OCI-LY7 (cell line): ENCODE results near the gene ANKS6. TPM values are rescaled to one million over a fixed set of nuclear protein-coding genes. Genes with fewer than 3 reads are reported as not detected.

Source experiments
- BruUV-seq: library from RNA; stranded (reverse); fragments of 400-500 nt; replicated peaks from 2 replicates; lab custom pipeline; 2021; lab: Mats Ljungman, UMichigan
- CTCF ChIA-PET: fragments of 300-600 bp; sonication (Branson Sonifier 250); formaldehyde crosslinking; loops from one replicate; lab custom pipeline; 2022; ENCODE audit warnings: antibody characterized with exemption; ENCODE audit not compliant: unreplicated experiment; lab: Charles Lee
- POLR2A ChIA-PET: fragments of 300-600 bp; sonication (Branson Sonifier 250); formaldehyde crosslinking; loops from one replicate; lab custom pipeline; 2022; ENCODE audit warnings: antibody characterized with exemption; lab: Charles Lee
- DNase-seq: peaks from one replicate; pipeline ENCODE4 v3.0.0-alpha.2; 2015; ENCODE audit warnings: low spot score
- H2AFZ ChIP-seq: fragments of 200-600 bp; sonication (generic), shearing (Covaris generic); 2 replicates; pipeline ENCODE4 v1.6.1; 2014; ENCODE audit warnings: mild to moderate bottlenecking, antibody characterized with exemption, low read length, moderate library complexity
- H3K27ac ChIP-seq: fragments of 200-600 bp; sonication (generic); 2 replicates; pipeline ENCODE4 v1.5.1; 2014; ENCODE audit warnings: mixed run types, low read depth, mild to moderate bottlenecking, moderate library complexity, low read length, inconsistent platforms; ENCODE audit not compliant: poor library complexity, severe bottlenecking
- H3K36me3 ChIP-seq: fragments of 200-600 bp; sonication (generic); 2 replicates; pipeline ENCODE4 v1.6.1; 2014; ENCODE audit warnings: mild to moderate bottlenecking, antibody characterized with exemption, low read length, moderate library complexity, mixed read lengths; ENCODE audit not compliant: insufficient read depth
- H3K4me1 ChIP-seq: fragments of 200-600 bp; sonication (generic); 2 replicates; pipeline ENCODE4 v1.5.1; 2014; ENCODE audit warnings: mild to moderate bottlenecking, low read length; ENCODE audit not compliant: insufficient read depth, poor library complexity, severe bottlenecking
- H3K4me2 ChIP-seq: fragments of 200-600 bp; sonication (generic); 2 replicates; pipeline ENCODE4 v1.6.1; 2014; ENCODE audit warnings: mild to moderate bottlenecking, low read length
- H3K4me3 ChIP-seq: fragments of 200-600 bp; sonication (generic); 2 replicates; pipeline ENCODE4 v1.5.1; 2014; ENCODE audit warnings: mild to moderate bottlenecking, low read depth, low read length; ENCODE audit not compliant: poor library complexity, severe bottlenecking
- H3K79me2 ChIP-seq: fragments of 200-600 bp; sonication (generic); 2 replicates; pipeline ENCODE4 v1.6.1; 2016; ENCODE audit warnings: low read depth, mild to moderate bottlenecking, low read length, moderate library complexity, mixed read lengths; ENCODE audit not compliant: insufficient read depth
- H3K9me2 ChIP-seq: fragments of 200-600 bp; sonication (generic); 2 replicates; pipeline ENCODE4 v1.6.1; 2016; ENCODE audit warnings: mild to moderate bottlenecking, low read length, mixed read lengths; ENCODE audit not compliant: insufficient read depth
- H3K9me3 ChIP-seq: fragments of 200-600 bp; sonication (generic); 2 replicates; pipeline ENCODE4 v1.6.1; 2014; ENCODE audit warnings: mild to moderate bottlenecking, mixed run types, low read length, mixed read lengths
- H4K20me1 ChIP-seq: fragments of 200-600 bp; sonication (generic); 2 replicates; pipeline ENCODE4 v1.6.1; 2014; ENCODE audit warnings: mild to moderate bottlenecking, antibody characterized with exemption, low read length, moderate library complexity, mixed read lengths; ENCODE audit not compliant: insufficient read depth
- CTCF ChIP-seq: fragments of 200-600 bp; sonication (generic); conservative IDR thresholded peaks from 2 replicates; pipeline ENCODE4 v1.5.1; 2014; ENCODE audit warnings: mild to moderate bottlenecking, antibody characterized with exemption, low read length, moderate library complexity, mixed read lengths
- EZH2phosphoT487 ChIP-seq: fragments of 200-600 bp; sonication (generic); IDR thresholded peaks from 2 replicates; pipeline ENCODE4 v1.6.1; 2018; ENCODE audit warnings: low read depth, borderline replicate concordance, mild to moderate bottlenecking, mixed run types, antibody characterized with exemption, low read length, moderate library complexity, mixed read lengths
- intact Hi-C: fragments of 100-400 bp; cut with micrococcal nuclease; formaldehyde crosslinking; loops from one replicate; pipeline ENCODE4 v1.10.0; 2022; ENCODE audit not compliant: unreplicated experiment
- total RNA-seq, 2 experiments: library from RNA; depleted of rRNA in 1 of 2; stranded (reverse); fragments of >200 nt in 1 of 2; shearing (Covaris generic) in 1 of 2; gene quantifications; 2 replicates each; pipeline ENCODE4 v1.2.3, GENCODE V29; 2014 to 2022

Gene ANKS6
- total RNA-seq, 2 experiments from 2014 or later: 22.2 to 28.5 TPM

- TF ChIP-seq CTCF: no peak
- TF ChIP-seq EZH2phosphoT487: no peak
- Histone ChIP-seq H3K4me2 (no peak overlapping the region), H3K9me2 (no peaks in the 10 kb centered on the region), H2AFZ (no peak overlapping the region), H3K36me3 (no peaks in the 10 kb centered on the region), H3K9me3 (0 out of 2 replicates have a peak, but pooled peaks cover 7% of the 10 kb centered on the region), H3K79me2 (no peaks in the 10 kb centered on the region), H3K27ac (no peak overlapping the region), H4K20me1 (no peaks in the 10 kb centered on the region), H3K4me1 (no peaks in the 10 kb centered on the region), H3K4me3 (no peak overlapping the region)
- BruUV-seq: no TSS peak
- intact Hi-C loops: no loop called here
- POLR2A ChIA-PET: interaction anchor here (0.6 to 1.2 kb wide), 2 partner anchors 27 to 241 kb away, joined by 3 to 4 read pairs; no protein-coding TSS in a partner anchor
- CTCF ChIA-PET: no interaction called here
- DNase-seq: no peak
Measured at GRCh38 chr9:98801561-98801960, 5.2 kb upstream of the ANKS6 start.

- Histone ChIP-seq H3K4me2 (no peak overlapping the region), H2AFZ (no peak overlapping the region), H4K20me1 (no peaks in the 10 kb centered on the region), H3K4me3 (no peak overlapping the region), H3K9me2 (no peaks in the 10 kb centered on the region), H3K27ac (no peak overlapping the region), H3K4me1 (peaks cover 1% of the 10 kb centered on the region), H3K36me3 (no peaks in the 10 kb centered on the region), H3K9me3 (0 out of 2 replicates have a peak, but pooled peaks cover 7% of the 10 kb centered on the region), H3K79me2 (no peaks in the 10 kb centered on the region)
- no TSS peak for BruUV-seq
- intact Hi-C loops: no loop called here
- POLR2A ChIA-PET: no interaction called here
- TF ChIP-seq CTCF (no peak), EZH2phosphoT487 (no peak)
- no peak for DNase-seq
- CTCF ChIA-PET: no interaction called here
Measured at GRCh38 chr9:98798254-98798653, 1.9 kb upstream of the ANKS6 start.

GRCh38 chr9:98797491-98797890 is 1.1 kb upstream of the ANKS6 start:
- TF ChIP-seq EZH2phosphoT487 (no peak), CTCF (no peak)
- Histone ChIP-seq H3K4me3 (no peak overlapping the region), H2AFZ (no peak overlapping the region), H3K4me2 (no peak overlapping the region), H3K36me3 (no peaks in the 10 kb centered on the region), H3K9me3 (0 out of 2 replicates have a peak, but pooled peaks cover 7% of the 10 kb centered on the region), H3K9me2 (no peaks in the 10 kb centered on the region), H4K20me1 (peaks cover 2% of the 10 kb centered on the region; the same call in 1 of the 2 replicates), H3K27ac (no peak overlapping the region), H3K79me2 (no peaks in the 10 kb centered on the region), H3K4me1 (peaks cover 9% of the 10 kb centered on the region)
- CTCF ChIA-PET: no interaction called here
- DNase-seq: no peak
- POLR2A ChIA-PET: interaction anchor here (0.6 to 1.4 kb wide), 3 partner anchors 11 to 1087 kb away, joined by 3 to 5 read pairs (median 4); no protein-coding TSS in a partner anchor
- intact Hi-C loops: no loop called here
- no TSS peak for BruUV-seq
